HCT116 (cell line): ENCODE results near the gene THOC6. TPM values are rescaled to one million over a fixed set of nuclear protein-coding genes. Genes with fewer than 3 reads are reported as not detected.
"Not testable (repeated sequence)": the region's sequence is repeated elsewhere in the genome, so short reads cannot be mapped to it uniquely, and the experiment has no call there.

ENCODE experiments used
- ATAC-seq: fragments of 200-7000 bp; cut with Tn5 transposase; 2 replicates; pipeline ENCODE4 v1.9.1; 2020; ENCODE audit warnings: mild to moderate bottlenecking, moderate library complexity
- BruUV-seq: library from RNA; stranded (reverse); fragments of 400-500 nt; replicated peaks from 2 replicates; lab custom pipeline; 2021; lab: Mats Ljungman, UMichigan
- CTCF ChIA-PET: fragments of 300-600 bp; sonication (Branson Sonifier 250); formaldehyde crosslinking; loops from one replicate; lab custom pipeline; 2021; ENCODE audit warnings: antibody characterized with exemption; lab: Charles Lee
- POLR2A ChIA-PET: fragments of 300-600, 350-600 bp; sonication (Branson Sonifier 250); formaldehyde crosslinking; loops from one replicate; lab custom pipeline; 2021; ENCODE audit warnings: antibody characterized with exemption; lab: Charles Lee
- RAD21 ChIA-PET, 2 experiments: fragments of 300-600 bp; sonication (Branson Sonifier 250); formaldehyde crosslinking; loops; one replicate each; lab custom pipeline; 2023; ENCODE audit warnings: low total read pairs in 2 of 2; ENCODE audit not compliant: uncharacterized antibody in 2 of 2, unreplicated experiment in 2 of 2, low non-redundant PET in 1 of 2; lab: Charles Lee
- DNase-seq: peaks from one replicate; pipeline ENCODE4 v3.0.0-alpha.2; 2010; ENCODE audit warnings: low read depth, low spot score
- H2AFZ ChIP-seq: fragments of 200-600 bp; shearing (Covaris generic), sonication (generic); 2 replicates; pipeline ENCODE4 v1.6.1; 2017; ENCODE audit warnings: low read depth, mixed run types, mixed read lengths, antibody characterized with exemption, low read length; ENCODE audit not compliant: poor library complexity, severe bottlenecking
- H3K27ac ChIP-seq: 2 replicates; pipeline ENCODE4 v1.5.1; 2012; ENCODE audit warnings: low read depth, low read length
- H3K27me3 ChIP-seq: fragments of 200-600 bp; sonication (generic); 2 replicates; pipeline ENCODE4 v1.6.1; 2016; ENCODE audit warnings: mixed run types, low read length, mixed read lengths; ENCODE audit not compliant: insufficient read depth
- H3K36me3 ChIP-seq, 2 experiments: fragments of 200-500 bp in 1 of 2; fragments of 200-600 bp in 1 of 2; sonication (Bioruptor generic) in 1 of 2; sonication (generic) in 1 of 2; 2 replicates each; pipeline versions ENCODE4 v1.5.1 to v1.6.1; 2014 to 2016; ENCODE audit warnings: low read length in 2 of 2, inconsistent platforms in 1 of 2, mixed read lengths in 1 of 2, mixed run types in 1 of 2; ENCODE audit not compliant: insufficient read depth in 2 of 2, control insufficient read depth in 1 of 2
- H3K4me1 ChIP-seq, 2 experiments: fragments of 200-600 bp in 1 of 2; sonication (generic) in 1 of 2; 2 replicates each; pipeline versions ENCODE4 v1.5.1 to v1.6.1; 2012 to 2017; ENCODE audit warnings: low read length in 2 of 2, inconsistent platforms in 1 of 2, mild to moderate bottlenecking in 1 of 2, mixed read lengths in 1 of 2, mixed run types in 1 of 2, moderate library complexity in 1 of 2; ENCODE audit not compliant: insufficient read depth in 2 of 2, control insufficient read depth in 1 of 2
- H3K4me2 ChIP-seq: fragments of 200-600 bp; sonication (generic); 2 replicates; pipeline ENCODE4 v1.6.1; 2017; ENCODE audit warnings: mixed run types, low read length, mixed read lengths
- H3K4me3 ChIP-seq, 2 experiments: fragments of 200-600 bp in 1 of 2; sonication (generic) in 1 of 2; replicated peaks in 1 of 2; 2 replicates each; pipeline ENCODE4 v1.5.1; 2011 to 2016; ENCODE audit warnings: low read length in 2 of 2, control low read depth in 1 of 2, low read depth in 1 of 2, mild to moderate bottlenecking in 1 of 2, mixed read lengths in 1 of 2, mixed run types in 1 of 2
- H3K79me2 ChIP-seq: fragments of 200-600 bp; sonication (generic); 2 replicates; pipeline ENCODE4 v1.6.1; 2017; ENCODE audit warnings: mild to moderate bottlenecking, mixed run types, low read length, moderate library complexity, mixed read lengths; ENCODE audit not compliant: insufficient read depth
- H3K9ac ChIP-seq: fragments of 200-600 bp; sonication (generic); 2 replicates; pipeline ENCODE4 v1.6.1; 2016; ENCODE audit warnings: low read length, mixed read lengths
- H3K9me2 ChIP-seq: fragments of 200-600 bp; sonication (generic), shearing (Covaris generic); 2 replicates; pipeline ENCODE4 v1.6.1; 2017; ENCODE audit warnings: mixed run types, mild to moderate bottlenecking, moderate library complexity; ENCODE audit not compliant: insufficient read depth
- H3K9me3 ChIP-seq, 2 experiments: fragments of 200-500 bp in 1 of 2; fragments of 200-600 bp in 1 of 2; sonication (Bioruptor generic) in 1 of 2; sonication (generic) in 1 of 2; 2 replicates each; pipeline ENCODE4 v1.6.1; 2014 to 2017; ENCODE audit warnings: low read length in 2 of 2, mixed read lengths in 2 of 2, inconsistent platforms in 1 of 2, low read depth in 1 of 2, mild to moderate bottlenecking in 1 of 2, mixed run types in 1 of 2, moderate library complexity in 1 of 2; ENCODE audit not compliant: control insufficient read depth in 1 of 2, insufficient read depth in 1 of 2
- H4K20me1 ChIP-seq: fragments of 200-600 bp; sonication (generic), shearing (Covaris generic); 2 replicates; pipeline ENCODE4 v1.6.1; 2017; ENCODE audit warnings: mixed run types, mild to moderate bottlenecking, moderate library complexity; ENCODE audit not compliant: insufficient read depth
- ELF1 ChIP-seq: IDR thresholded peaks from 2 replicates; pipeline ENCODE4 v1.6.1; 2012; ENCODE audit warnings: low read depth, borderline replicate concordance
- EZH2 ChIP-seq: fragments of 200-600 bp; sonication (generic); IDR thresholded peaks from 2 replicates; pipeline ENCODE4 v1.6.1; 2017; ENCODE audit warnings: antibody characterized with exemption, mixed run types
- POLR2A ChIP-seq: IDR thresholded peaks from 2 replicates; pipeline ENCODE4 v1.7.0; 2011; ENCODE audit warnings: borderline replicate concordance; ENCODE audit not compliant: insufficient read depth, insufficient read length; ENCODE audit errors: extremely low read depth
- POLR2AphosphoS5 ChIP-seq: IDR thresholded peaks from 2 replicates; pipeline ENCODE4 v1.6.1; 2011; ENCODE audit warnings: mild to moderate bottlenecking, low read depth, low read length, moderate library complexity
- RAD21 ChIP-seq: IDR thresholded peaks from 2 replicates; pipeline ENCODE4 v1.6.1; 2012; ENCODE audit warnings: low read depth, mild to moderate bottlenecking
- SIN3A ChIP-seq: IDR thresholded peaks from 2 replicates; pipeline ENCODE4 v1.6.1; 2012; ENCODE audit warnings: low read depth
- TCF7L2 ChIP-seq: IDR thresholded peaks from 2 replicates; pipeline ENCODE4 v1.7.0; 2011; ENCODE audit warnings: borderline replicate concordance, inconsistent platforms; ENCODE audit not compliant: insufficient read depth, insufficient read length; ENCODE audit errors: extremely low read depth
- ZFX ChIP-seq: fragments of 450-650 bp; IDR thresholded peaks from 2 replicates; pipeline ENCODE4 v1.6.1; 2017
- ZNF274 ChIP-seq: fragments of 200-500 bp; sonication (Bioruptor generic); IDR thresholded peaks from 2 replicates; pipeline ENCODE4 v1.6.1; 2014; ENCODE audit warnings: mild to moderate bottlenecking, low read depth, low read length, inconsistent platforms
- intact Hi-C: fragments of 100-400 bp; cut with micrococcal nuclease; formaldehyde crosslinking; loops from 2 replicates; pipeline ENCODE4 v1.10.0; 2022
- total RNA-seq: library from RNA; stranded (reverse); gene quantifications from one replicate; pipeline ENCODE4 v1.2.1, GENCODE V29; 2021; ENCODE audit not compliant: unreplicated experiment
- TF ChIP-seq, protein P1 (sequence below), 3 experiments: fragments of 200-600 bp in 1 of 3; sonication (generic) in 1 of 3; IDR thresholded peaks in 2 of 3; conservative IDR thresholded peaks in 1 of 3; 2 replicates each; pipeline ENCODE4 v1.5.1; 2012 to 2017; ENCODE audit warnings: low read depth in 2 of 3, low read length in 2 of 3, antibody characterized with exemption in 1 of 3, borderline replicate concordance in 1 of 3, control low read depth in 1 of 3, mild to moderate bottlenecking in 1 of 3, mixed read lengths in 1 of 3, mixed run types in 1 of 3, moderate library complexity in 1 of 3; ENCODE audit not compliant: insufficient read depth in 1 of 3

THOC6 gene
- total RNA-seq, 1 experiment from 2014 or later: 62.9 TPM

DNA sequence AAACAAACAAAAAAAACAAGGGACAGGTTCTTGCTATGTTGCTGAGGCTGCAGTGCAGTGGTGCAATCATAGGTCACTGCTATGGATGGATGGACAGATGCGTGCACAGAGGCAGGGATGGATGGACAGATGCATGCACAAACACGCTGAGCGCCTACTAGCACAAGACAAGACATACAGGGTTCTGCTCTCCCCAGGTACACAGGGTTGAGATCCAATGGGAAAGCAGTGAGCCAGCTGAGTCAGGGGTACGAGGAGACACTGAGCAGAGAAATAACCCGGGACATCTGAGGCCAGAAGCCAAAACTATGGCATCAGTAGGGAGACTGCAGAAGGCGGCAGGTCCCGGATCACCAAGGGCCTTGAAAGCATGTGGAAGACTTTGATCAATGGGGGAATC lies 47.8 kb downstream of the THOC6 start:
- BruUV-seq: no TSS peak
- Histone ChIP-seq H3K4me1 (peaks cover 0 to 9% of the 10 kb centered on the region in 2 experiments; a peak in 1 of 4 replicates), H3K4me2 (no peak overlapping the region), H3K36me3 (no peaks in the 10 kb centered on the region), H3K27me3 (no peaks in the 10 kb centered on the region), H4K20me1 (no peaks in the 10 kb centered on the region), H3K4me3 (no peak overlapping the region), H2AFZ (no peak overlapping the region), H3K9ac (no peak overlapping the region), H3K9me2 (no peaks in the 10 kb centered on the region), H3K79me2 (no peaks in the 10 kb centered on the region), H3K9me3 (no peaks in the 10 kb centered on the region), H3K27ac (no peak overlapping the region)
- ChIA-PET CTCF (no interaction called here), RAD21 (no interaction called here), POLR2A (no interaction called here)
- no peak for ATAC-seq
- TF ChIP-seq ELF1 (no peak), TCF7L2 (no peak), ZFX (no peak), SIN3A (no peak), EZH2 (no peak), ZNF274 (no peak), POLR2AphosphoS5 (no peak), POLR2A (no peak), RAD21 (no peak)
- TF ChIP-seq, protein P1, sequence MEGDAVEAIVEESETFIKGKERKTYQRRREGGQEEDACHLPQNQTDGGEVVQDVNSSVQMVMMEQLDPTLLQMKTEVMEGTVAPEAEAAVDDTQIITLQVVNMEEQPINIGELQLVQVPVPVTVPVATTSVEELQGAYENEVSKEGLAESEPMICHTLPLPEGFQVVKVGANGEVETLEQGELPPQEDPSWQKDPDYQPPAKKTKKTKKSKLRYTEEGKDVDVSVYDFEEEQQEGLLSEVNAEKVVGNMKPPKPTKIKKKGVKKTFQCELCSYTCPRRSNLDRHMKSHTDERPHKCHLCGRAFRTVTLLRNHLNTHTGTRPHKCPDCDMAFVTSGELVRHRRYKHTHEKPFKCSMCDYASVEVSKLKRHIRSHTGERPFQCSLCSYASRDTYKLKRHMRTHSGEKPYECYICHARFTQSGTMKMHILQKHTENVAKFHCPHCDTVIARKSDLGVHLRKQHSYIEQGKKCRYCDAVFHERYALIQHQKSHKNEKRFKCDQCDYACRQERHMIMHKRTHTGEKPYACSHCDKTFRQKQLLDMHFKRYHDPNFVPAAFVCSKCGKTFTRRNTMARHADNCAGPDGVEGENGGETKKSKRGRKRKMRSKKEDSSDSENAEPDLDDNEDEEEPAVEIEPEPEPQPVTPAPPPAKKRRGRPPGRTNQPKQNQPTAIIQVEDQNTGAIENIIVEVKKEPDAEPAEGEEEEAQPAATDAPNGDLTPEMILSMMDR (IDR thresholded peaks at IDR 0.05 in 2 of 3, conservative IDR thresholded peaks at IDR 0.05 in 1 of 3; ENCODE audit: borderline replicate concordance in 1 of 3, insufficient read depth in 1 of 3, low read depth in 2 of 3, low read length in 2 of 3): no peak
- intact Hi-C loops: no loop called here
- DNase-seq: no peak

DNA sequence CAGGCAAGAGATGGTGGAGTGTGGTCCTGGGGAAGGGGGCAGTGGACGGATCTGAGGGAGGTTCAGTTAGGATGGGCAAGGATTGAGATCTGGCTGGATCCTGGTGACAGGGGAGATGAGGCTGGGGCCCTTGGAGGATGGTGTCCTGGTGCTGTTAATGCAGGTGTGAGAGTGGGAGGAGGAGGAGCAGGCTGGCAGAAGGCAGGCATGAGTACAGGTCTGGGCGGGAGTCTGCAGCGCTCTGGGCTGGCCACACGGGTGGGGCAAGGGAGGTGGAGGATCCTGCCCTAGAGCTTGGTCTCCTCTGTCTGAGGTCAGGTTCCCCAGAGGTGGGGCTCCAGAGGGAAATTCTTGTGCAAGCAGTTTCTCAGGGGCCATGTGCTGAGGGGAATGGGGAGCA lies 48.3 kb downstream of the THOC6 start:
- peak; percentile 50; the same call in 1 of the 2 replicates for ATAC-seq

More for the DNA sequence above, 48.3 kb downstream of the THOC6 start:
- intact Hi-C loops, RAD21 ChIA-PET, DNase-seq, H3K27ac ChIP-seq, H3K4me2 ChIP-seq, H4K20me1 ChIP-seq, H3K9me3 ChIP-seq, H3K27me3 ChIP-seq, H2AFZ ChIP-seq, H3K79me2 ChIP-seq, BruUV-seq, H3K4me1 ChIP-seq, H3K9me2 ChIP-seq, H3K36me3 ChIP-seq, CTCF ChIA-PET, H3K9ac ChIP-seq, POLR2A ChIA-PET, H3K4me3 ChIP-seq: not testable (repeated sequence)
